LNCaP clone FGC (cell line): ENCODE measurements around the gene PLEKHM3.

Experiments
- DNase-seq: peaks from one replicate; pipeline ENCODE4 v3.0.0-alpha.2; 2011; ENCODE audit warnings: low read depth
- H3K4me3 ChIP-seq: 2 replicates; pipeline ENCODE4 v1.5.1; 2011; ENCODE audit warnings: mild to moderate bottlenecking, low read depth, low read length, control low read depth
- TF ChIP-seq, protein P1 (sequence below): IDR thresholded peaks from 2 replicates; pipeline ENCODE4 v1.5.1; 2012; ENCODE audit warnings: mild to moderate bottlenecking; ENCODE audit not compliant: control insufficient read depth, insufficient read depth; ENCODE audit errors: extremely low read depth

PLEKHM3 gene

DNA sequence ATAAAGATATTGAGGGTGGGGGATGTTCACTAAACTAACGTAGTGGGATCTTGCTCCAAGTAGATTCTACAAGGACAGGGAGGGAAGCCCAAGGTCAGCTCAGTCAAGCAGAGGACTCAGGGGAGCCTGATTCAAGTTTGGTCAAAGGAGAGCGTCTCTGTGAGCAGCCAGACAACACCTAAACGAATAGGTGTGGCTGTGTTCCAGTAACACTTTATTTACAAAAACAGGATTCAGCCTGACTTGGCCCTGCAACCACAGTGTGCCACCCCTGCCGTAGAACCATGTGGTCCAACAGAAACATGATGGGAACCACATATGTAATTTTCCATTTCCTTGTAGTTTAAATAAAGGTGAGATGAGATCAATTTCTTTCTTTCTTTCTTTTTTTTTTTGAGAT lies 237.5 kb downstream of the PLEKHM3 start:
- TF ChIP-seq, protein P1, sequence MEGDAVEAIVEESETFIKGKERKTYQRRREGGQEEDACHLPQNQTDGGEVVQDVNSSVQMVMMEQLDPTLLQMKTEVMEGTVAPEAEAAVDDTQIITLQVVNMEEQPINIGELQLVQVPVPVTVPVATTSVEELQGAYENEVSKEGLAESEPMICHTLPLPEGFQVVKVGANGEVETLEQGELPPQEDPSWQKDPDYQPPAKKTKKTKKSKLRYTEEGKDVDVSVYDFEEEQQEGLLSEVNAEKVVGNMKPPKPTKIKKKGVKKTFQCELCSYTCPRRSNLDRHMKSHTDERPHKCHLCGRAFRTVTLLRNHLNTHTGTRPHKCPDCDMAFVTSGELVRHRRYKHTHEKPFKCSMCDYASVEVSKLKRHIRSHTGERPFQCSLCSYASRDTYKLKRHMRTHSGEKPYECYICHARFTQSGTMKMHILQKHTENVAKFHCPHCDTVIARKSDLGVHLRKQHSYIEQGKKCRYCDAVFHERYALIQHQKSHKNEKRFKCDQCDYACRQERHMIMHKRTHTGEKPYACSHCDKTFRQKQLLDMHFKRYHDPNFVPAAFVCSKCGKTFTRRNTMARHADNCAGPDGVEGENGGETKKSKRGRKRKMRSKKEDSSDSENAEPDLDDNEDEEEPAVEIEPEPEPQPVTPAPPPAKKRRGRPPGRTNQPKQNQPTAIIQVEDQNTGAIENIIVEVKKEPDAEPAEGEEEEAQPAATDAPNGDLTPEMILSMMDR = no peak
- no peak for DNase-seq
- no peak overlapping the region for H3K4me3 ChIP-seq

DNA sequence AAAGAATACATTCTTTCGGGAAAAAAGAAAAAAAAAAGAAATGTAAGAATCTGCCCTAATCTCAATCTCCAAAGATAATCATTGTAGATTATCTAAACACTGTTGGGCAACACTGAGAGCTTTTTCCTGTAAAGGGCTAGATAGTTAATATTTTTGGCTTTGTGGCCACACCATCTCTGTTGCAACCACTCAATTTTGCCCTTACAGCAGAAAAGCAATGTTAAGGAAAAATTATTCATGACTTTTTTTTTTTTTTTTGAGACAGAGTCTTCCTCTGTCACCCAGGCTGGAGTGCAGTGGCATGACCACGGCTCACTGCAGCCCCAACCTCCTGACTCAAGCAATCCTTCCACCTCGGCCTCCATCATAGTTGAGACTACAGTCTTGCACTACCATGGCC lies 238.3 kb downstream of the PLEKHM3 start:
- DNase-seq = no peak
- H3K4me3 ChIP-seq = no peak overlapping the region
- TF ChIP-seq, protein P1 = no peak

DNA sequence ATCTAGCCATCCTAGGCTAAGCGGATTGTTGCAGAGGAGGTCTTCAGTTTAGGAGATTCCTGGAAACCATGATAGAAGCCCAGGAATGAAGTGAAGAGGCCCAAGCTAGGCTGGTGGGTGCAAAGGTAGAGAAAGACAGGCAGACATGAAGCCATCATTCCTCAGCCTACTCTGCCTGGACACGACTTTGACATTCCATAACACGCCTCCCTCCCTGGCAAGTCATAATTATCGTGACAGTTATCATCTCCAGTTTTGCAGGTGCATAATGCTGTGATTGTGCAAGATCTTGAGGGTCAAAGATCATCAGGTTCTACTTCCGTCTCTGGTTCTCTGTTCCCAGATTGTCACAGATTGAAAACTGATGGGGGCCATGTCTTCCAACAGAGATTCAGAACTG lies 240.4 kb downstream of the PLEKHM3 start:
- no peak overlapping the region for H3K4me3 ChIP-seq
- TF ChIP-seq, protein P1 = no peak
- no peak for DNase-seq

DNA sequence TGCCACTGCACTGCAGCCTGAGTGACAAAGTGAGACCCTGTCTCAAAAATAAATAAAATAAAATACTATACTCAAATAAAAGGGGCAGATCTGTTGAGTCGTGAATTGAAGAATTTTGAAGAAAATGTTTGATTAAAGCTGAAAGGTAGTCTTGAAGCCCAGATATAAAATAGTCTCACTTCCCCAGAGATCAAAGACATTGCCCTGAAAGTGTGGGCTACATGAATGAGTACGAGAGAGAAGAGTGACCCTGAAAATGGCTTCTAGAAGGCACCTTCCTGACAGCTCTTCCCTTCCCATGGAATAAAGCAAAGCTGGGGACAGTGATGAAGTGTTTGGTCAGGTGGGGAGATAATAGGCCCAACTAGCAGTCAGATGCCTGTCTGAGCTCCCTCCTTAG lies 241.8 kb downstream of the PLEKHM3 start:
- no peak overlapping the region for H3K4me3 ChIP-seq
- no peak for DNase-seq
- TF ChIP-seq, protein P1 = no peak

DNA sequence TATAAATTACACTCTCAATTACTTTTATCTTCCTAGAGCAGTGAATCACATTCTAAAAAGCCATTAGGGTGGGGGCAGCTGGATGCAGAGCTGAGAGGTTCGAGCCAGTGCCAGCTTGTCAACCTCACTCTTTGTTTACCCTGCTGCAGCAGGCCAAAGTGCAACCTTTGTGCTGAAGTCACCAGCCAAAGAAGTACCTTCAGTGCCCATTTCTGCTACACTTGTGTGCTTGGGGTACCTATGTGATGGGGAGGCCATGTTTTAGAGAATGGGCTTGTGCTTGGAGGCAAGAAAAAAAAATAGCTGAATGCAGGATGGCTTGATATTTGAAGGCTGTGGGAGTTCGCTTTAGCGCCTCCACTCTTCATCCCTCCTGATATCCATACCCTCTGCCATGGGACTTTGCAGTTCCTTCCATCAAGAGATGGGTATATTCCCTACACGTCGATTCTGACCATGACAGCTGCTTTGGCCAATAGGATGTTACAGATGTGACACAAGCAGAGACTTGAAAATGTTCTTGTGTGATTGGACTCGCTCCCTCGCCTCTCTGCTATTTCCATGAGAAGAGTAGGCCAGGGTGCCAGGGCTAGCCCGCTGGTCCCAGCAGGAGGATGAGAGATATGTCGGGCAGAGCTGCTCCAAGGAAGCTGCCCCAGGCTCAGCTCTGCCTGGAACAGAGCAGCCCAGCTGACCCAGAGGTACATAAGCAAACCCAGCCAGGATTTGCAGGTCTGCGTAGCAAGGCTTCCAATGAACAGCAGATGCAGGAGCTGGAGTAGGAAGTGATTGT lies 242.9 kb downstream of the PLEKHM3 start:
- TF ChIP-seq, protein P1 = no peak
- DNase-seq = no peak
- no peak overlapping the region for H3K4me3 ChIP-seq

DNA sequence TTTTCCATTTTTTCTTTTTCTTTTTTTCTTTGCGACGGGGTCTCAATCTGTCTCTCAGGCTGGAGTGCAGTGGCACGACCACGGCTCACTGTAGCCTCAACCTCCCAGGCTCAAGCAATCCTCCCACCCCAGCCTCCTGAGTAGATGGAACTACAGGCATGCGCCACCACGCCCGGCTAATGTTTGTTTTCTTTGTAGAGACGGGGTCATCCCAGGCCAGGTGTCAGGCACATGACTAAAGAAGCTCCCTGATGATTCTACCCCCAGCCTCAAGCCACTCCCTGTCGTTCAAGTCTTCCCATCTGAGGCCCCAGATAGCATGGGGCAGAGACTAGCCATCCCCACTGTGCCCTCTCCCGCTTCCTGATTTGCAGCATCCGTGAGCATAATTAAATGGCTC lies 245.8 kb downstream of the PLEKHM3 start:
- no peak overlapping the region for H3K4me3 ChIP-seq
- DNase-seq = no peak
- TF ChIP-seq, protein P1 = no peak
